Thyroid gland (tissue), 4 donors: ENCODE data around the gene SLC25A29.

Source experiments
- CTCF ChIP-seq, 6 experiments: fragments of 200-600 bp in 3 of 6; fragments of 450-650 bp in 3 of 6; sonication (generic) in 3 of 6; IDR thresholded peaks; one replicate each; pipeline ENCODE4 v1.5.1; 2016 to 2019; ENCODE audit warnings: antibody characterized with exemption in 6 of 6, mild to moderate bottlenecking in 2 of 6, inconsistent platforms in 1 of 6, moderate library complexity in 1 of 6
- POLR2A ChIP-seq, 2 donors: fragments of 450-650 bp; IDR thresholded peaks; one replicate each; pipeline ENCODE4 v1.6.1; 2017; ENCODE audit warnings: antibody characterized with exemption in 2 of 2, mild to moderate bottlenecking in 2 of 2, moderate library complexity in 1 of 2

- no peak for TF ChIP-seq CTCF (IDR thresholded peaks at IDR 0.05)
- no peak for TF ChIP-seq POLR2A (IDR thresholded peaks at IDR 0.05)
Measured at GRCh38 chr14:100302616-100303015, 3.6 kb downstream of the SLC25A29 start.
